Panc1 (cell line): ENCODE data around the gene ZDHHC14. TPM values are rescaled to one million over a fixed set of nuclear protein-coding genes. Genes with fewer than 3 reads are reported as not detected.

Experiments used
- ATAC-seq: fragments of 200-7000 bp; cut with Tn5 transposase; 2 replicates; pipeline ENCODE4 v1.9.1; 2020; ENCODE audit warnings: mild to moderate bottlenecking, moderate library complexity
- BruUV-seq: library from RNA; stranded (reverse); fragments of 400-500 nt; replicated peaks from 2 replicates; lab custom pipeline; 2021; lab: Mats Ljungman, UMichigan
- CTCF ChIA-PET: fragments of 300-600 bp; sonication (Branson Sonifier 250); formaldehyde crosslinking; loops from one replicate; lab custom pipeline; 2022; ENCODE audit warnings: antibody characterized with exemption; lab: Charles Lee
- POLR2A ChIA-PET: fragments of 300-600 bp; sonication (Branson Sonifier 250); formaldehyde crosslinking; loops from one replicate; lab custom pipeline; 2022; ENCODE audit warnings: antibody characterized with exemption; lab: Charles Lee
- DNase-seq: peaks from one replicate; pipeline ENCODE4 v3.0.0-alpha.2; 2010; ENCODE audit warnings: low read depth, low spot score
- H3K27ac ChIP-seq: 2 replicates; pipeline ENCODE4 v1.5.1; 2011; ENCODE audit warnings: mild to moderate bottlenecking, low read length, inconsistent platforms
- H3K27me3 ChIP-seq: fragments of 200-500 bp; sonication (Bioruptor generic); 2 replicates; pipeline ENCODE4 v1.6.0; 2014; ENCODE audit warnings: low read length, inconsistent platforms; ENCODE audit not compliant: control insufficient read depth, insufficient read depth
- H3K36me3 ChIP-seq: fragments of 200-500 bp; sonication (Bioruptor generic); 2 replicates; pipeline ENCODE4 v1.5.1; 2014; ENCODE audit warnings: inconsistent platforms, mild to moderate bottlenecking, low read length, moderate library complexity; ENCODE audit not compliant: control insufficient read depth, insufficient read depth
- H3K4me1 ChIP-seq: 2 replicates; pipeline ENCODE4 v1.5.1; 2011; ENCODE audit warnings: inconsistent platforms, mild to moderate bottlenecking, low read length, moderate library complexity; ENCODE audit not compliant: control insufficient read depth, insufficient read depth
- H3K4me3 ChIP-seq, 2 experiments: 2 replicates each; pipeline ENCODE4 v1.5.1; 2011 to 2012; ENCODE audit warnings: low read depth in 2 of 2, low read length in 2 of 2, mild to moderate bottlenecking in 2 of 2, inconsistent platforms in 1 of 2, moderate library complexity in 1 of 2
- H3K9me3 ChIP-seq: fragments of 200-500 bp; sonication (Bioruptor generic); 2 replicates; pipeline ENCODE4 v1.5.1; 2014; ENCODE audit warnings: low read depth, mild to moderate bottlenecking, inconsistent platforms, low read length, moderate library complexity; ENCODE audit not compliant: control insufficient read depth, insufficient read depth
- POLR2AphosphoS5 ChIP-seq: IDR thresholded peaks from 2 replicates; pipeline ENCODE4 v1.6.1; 2012; ENCODE audit warnings: mild to moderate bottlenecking, low read depth, low read length, moderate library complexity
- SIN3A ChIP-seq: IDR thresholded peaks from 2 replicates; pipeline ENCODE4 v1.6.1; 2012; ENCODE audit warnings: low read depth, mild to moderate bottlenecking, low read length, moderate library complexity, borderline replicate concordance; ENCODE audit not compliant: insufficient read depth
- TCF7L2 ChIP-seq: IDR thresholded peaks from 2 replicates; pipeline ENCODE4 v1.6.1; 2011; ENCODE audit warnings: mild to moderate bottlenecking, low read depth, low read length, inconsistent platforms
- in situ Hi-C: cut with HindIII; loops from 2 replicates; pipeline ENCODE4 v1.10.0; 2016; ENCODE audit warnings: low sequenced_read_pairs, low pct_unique_long_range_greater_than_20kb
- intact Hi-C: fragments of 100-400 bp; cut with micrococcal nuclease; formaldehyde crosslinking; loops from one replicate; pipeline ENCODE4 v1.10.0; 2022; ENCODE audit not compliant: unreplicated experiment
- total RNA-seq: library from RNA; stranded (reverse); gene quantifications from one replicate; pipeline ENCODE4 v1.2.1, GENCODE V29; 2021; ENCODE audit not compliant: unreplicated experiment
- TF ChIP-seq, protein P1 (sequence below), 2 experiments: IDR thresholded peaks; 2 replicates each; pipeline ENCODE4 v1.6.1; 2011 to 2012; ENCODE audit warnings: low read depth in 2 of 2, control low read depth in 1 of 2, low read length in 1 of 2, mild to moderate bottlenecking in 1 of 2, moderate library complexity in 1 of 2; ENCODE audit not compliant: insufficient read depth in 1 of 2
- TF ChIP-seq, protein P2 (sequence below): fragments of 450-650 bp; IDR thresholded peaks from 2 replicates; pipeline ENCODE4 v1.5.1; 2017; ENCODE audit warnings: mild to moderate bottlenecking

The ZDHHC14 gene
- total RNA-seq, 1 experiment from 2014 or later = 19.9 TPM

DNA sequence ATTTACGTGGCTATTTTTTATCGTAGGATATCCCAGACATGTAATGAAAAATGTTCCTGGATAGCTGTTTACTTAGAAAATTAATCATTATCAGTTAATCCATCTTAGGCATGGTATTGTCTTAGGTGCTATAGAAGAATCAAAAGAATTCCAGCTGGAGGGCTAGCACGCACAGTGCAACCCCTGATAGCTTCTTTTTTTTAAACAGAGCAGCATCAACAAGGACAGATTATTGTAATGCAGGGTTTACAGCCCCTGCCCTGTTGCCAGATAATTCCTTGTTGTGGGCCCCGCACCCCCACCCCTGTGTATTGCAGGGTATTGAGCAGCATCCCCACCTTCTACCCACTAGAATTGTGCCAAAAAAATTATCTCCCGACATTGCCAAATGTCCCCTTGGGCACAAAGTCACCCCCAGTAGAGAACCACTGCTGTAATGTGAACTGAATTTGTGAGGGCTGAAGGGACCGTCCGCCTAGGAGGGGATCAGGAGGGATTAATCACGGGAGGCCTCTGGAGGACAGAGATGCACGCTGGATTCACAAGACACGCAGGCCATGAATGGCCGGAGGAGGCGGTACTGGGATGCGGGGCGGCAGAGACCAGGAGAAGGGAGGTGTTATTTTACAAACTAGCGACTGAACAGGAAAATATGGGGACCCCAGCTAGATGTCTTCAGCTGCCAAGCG, 174.6 kb downstream of the ZDHHC14 start:
- DNase-seq (no peak), ATAC-seq (no peak)
- TF ChIP-seq, protein P1, sequence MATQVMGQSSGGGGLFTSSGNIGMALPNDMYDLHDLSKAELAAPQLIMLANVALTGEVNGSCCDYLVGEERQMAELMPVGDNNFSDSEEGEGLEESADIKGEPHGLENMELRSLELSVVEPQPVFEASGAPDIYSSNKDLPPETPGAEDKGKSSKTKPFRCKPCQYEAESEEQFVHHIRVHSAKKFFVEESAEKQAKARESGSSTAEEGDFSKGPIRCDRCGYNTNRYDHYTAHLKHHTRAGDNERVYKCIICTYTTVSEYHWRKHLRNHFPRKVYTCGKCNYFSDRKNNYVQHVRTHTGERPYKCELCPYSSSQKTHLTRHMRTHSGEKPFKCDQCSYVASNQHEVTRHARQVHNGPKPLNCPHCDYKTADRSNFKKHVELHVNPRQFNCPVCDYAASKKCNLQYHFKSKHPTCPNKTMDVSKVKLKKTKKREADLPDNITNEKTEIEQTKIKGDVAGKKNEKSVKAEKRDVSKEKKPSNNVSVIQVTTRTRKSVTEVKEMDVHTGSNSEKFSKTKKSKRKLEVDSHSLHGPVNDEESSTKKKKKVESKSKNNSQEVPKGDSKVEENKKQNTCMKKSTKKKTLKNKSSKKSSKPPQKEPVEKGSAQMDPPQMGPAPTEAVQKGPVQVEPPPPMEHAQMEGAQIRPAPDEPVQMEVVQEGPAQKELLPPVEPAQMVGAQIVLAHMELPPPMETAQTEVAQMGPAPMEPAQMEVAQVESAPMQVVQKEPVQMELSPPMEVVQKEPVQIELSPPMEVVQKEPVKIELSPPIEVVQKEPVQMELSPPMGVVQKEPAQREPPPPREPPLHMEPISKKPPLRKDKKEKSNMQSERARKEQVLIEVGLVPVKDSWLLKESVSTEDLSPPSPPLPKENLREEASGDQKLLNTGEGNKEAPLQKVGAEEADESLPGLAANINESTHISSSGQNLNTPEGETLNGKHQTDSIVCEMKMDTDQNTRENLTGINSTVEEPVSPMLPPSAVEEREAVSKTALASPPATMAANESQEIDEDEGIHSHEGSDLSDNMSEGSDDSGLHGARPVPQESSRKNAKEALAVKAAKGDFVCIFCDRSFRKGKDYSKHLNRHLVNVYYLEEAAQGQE (IDR thresholded peaks at IDR 0.05; ENCODE audit: insufficient read depth in 1 of 2, low read depth in 2 of 2, low read length in 1 of 2) = no peak
- no peak for TF ChIP-seq TCF7L2
- TF ChIP-seq SIN3A = no peak
- TF ChIP-seq, protein P2, sequence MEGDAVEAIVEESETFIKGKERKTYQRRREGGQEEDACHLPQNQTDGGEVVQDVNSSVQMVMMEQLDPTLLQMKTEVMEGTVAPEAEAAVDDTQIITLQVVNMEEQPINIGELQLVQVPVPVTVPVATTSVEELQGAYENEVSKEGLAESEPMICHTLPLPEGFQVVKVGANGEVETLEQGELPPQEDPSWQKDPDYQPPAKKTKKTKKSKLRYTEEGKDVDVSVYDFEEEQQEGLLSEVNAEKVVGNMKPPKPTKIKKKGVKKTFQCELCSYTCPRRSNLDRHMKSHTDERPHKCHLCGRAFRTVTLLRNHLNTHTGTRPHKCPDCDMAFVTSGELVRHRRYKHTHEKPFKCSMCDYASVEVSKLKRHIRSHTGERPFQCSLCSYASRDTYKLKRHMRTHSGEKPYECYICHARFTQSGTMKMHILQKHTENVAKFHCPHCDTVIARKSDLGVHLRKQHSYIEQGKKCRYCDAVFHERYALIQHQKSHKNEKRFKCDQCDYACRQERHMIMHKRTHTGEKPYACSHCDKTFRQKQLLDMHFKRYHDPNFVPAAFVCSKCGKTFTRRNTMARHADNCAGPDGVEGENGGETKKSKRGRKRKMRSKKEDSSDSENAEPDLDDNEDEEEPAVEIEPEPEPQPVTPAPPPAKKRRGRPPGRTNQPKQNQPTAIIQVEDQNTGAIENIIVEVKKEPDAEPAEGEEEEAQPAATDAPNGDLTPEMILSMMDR = no peak
- no peak for TF ChIP-seq POLR2AphosphoS5
- no peaks in the 10 kb centered on the region; the same call in 1 of the 2 replicates for H3K36me3 ChIP-seq
- no peak overlapping the region for H3K4me3 ChIP-seq
- no peak overlapping the region for H3K27ac ChIP-seq
- POLR2A ChIA-PET = no interaction called here
- in situ Hi-C loops (no loop called here), intact Hi-C loops (no loop called here)
- no peaks in the 10 kb centered on the region for H3K27me3 ChIP-seq
- peaks cover 4% of the 10 kb centered on the region; the same call in 1 of the 2 replicates for H3K4me1 ChIP-seq
- no TSS peak for BruUV-seq
- H3K9me3 ChIP-seq = no peaks in the 10 kb centered on the region
- CTCF ChIA-PET = no interaction called here

DNA sequence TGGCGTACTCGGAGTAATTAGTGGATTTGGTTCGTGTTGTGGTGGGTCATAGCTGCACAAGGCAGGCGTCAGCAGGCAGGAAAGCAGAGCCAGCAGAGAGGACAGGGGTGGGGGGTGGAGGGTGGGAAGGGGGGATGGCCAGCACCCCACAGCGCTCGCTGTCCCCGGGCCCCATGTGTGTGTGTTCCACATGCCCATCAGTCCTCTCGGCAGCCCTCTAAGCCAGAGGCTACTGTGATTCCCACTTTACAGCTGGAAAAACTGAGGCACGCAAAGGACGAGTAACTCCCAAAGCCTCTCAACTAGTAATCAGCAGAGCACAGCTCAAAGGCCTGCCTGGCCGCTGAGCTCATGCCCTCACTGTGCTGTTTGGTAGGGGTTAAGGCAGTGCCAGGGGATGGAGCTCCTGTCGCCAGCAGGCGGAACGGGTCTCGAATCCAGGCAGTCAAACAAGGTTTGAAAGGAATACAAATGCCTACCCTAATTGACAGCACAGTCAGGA, 175.2 kb downstream of the ZDHHC14 start:
- ChIA-PET CTCF (no interaction called here), POLR2A (no interaction called here)
- no peak overlapping the region for H3K27ac ChIP-seq
- DNase-seq (no peak), ATAC-seq (peak; percentile 12; the same call in 1 of the 2 replicates)
- H3K9me3 ChIP-seq = no peaks in the 10 kb centered on the region
- H3K4me3 ChIP-seq = no peak overlapping the region
- peaks cover 4% of the 10 kb centered on the region; the same call in 1 of the 2 replicates for H3K4me1 ChIP-seq
- no TSS peak for BruUV-seq
- no peaks in the 10 kb centered on the region for H3K27me3 ChIP-seq
- in situ Hi-C loops = no loop called here
- intact Hi-C loops = no loop called here
- no peaks in the 10 kb centered on the region for H3K36me3 ChIP-seq
- TF ChIP-seq, protein P1 (IDR thresholded peaks at IDR 0.05; ENCODE audit: insufficient read depth in 1 of 2, low read depth in 2 of 2, low read length in 1 of 2) = no peak
- TF ChIP-seq SIN3A (no peak), POLR2AphosphoS5 (no peak), TCF7L2 (no peak)
- TF ChIP-seq, protein P2 = no peak
